ENCODE data around the gene ZNF575.

- TF ChIP-seq CTCF (IDR thresholded peaks at IDR 0.05 in 4 of 5, conservative IDR thresholded peaks at IDR 0.05 in 1 of 5), result no peak
- no peak for TF ChIP-seq POLR2A (IDR thresholded peaks at IDR 0.05)
These were observed 422 bp upstream of the ZNF575 start for GRCh38 chr19:43532571-43532961.
